Pulmonary artery endothelial cell (primary cell): ENCODE data around the gene HUWE1. TPM values are rescaled to one million over a fixed set of nuclear protein-coding genes. Genes with fewer than 3 reads are reported as not detected.
"Not testable (repeated sequence)": the region's sequence is repeated elsewhere in the genome, so short reads cannot be mapped to it uniquely, and the experiment has no call there.

Experiments used
- DNase-seq: peaks from one replicate; pipeline ENCODE4 v3.0.0-alpha.2; 2011; ENCODE audit warnings: low read depth, low spot score
- total RNA-seq: library from RNA; depleted of rRNA; stranded (reverse); fragments of >200 nt; gene quantifications from 2 replicates; pipeline ENCODE4 v1.2.3, GENCODE V29; 2014

HUWE1 gene
- total RNA-seq, 1 donor from 2014 or later = 94.8 TPM

- no peak for DNase-seq
Observed at GRCh38 chrX:53511322-53511721, 175.2 kb downstream of the HUWE1 start.

- not testable (repeated sequence) for DNase-seq
Observed at GRCh38 chrX:53504035-53504434, 182.5 kb downstream of the HUWE1 start.

GRCh38 chrX:53494436-53494835, 192.1 kb downstream of the HUWE1 start:
- no peak for DNase-seq

- DNase-seq = no peak
Observed at GRCh38 chrX:53486285-53486684, 200.2 kb downstream of the HUWE1 start.

GRCh38 chrX:53483838-53484405, 202.6 kb downstream of the HUWE1 start:
- no peak for DNase-seq

- no peak for DNase-seq
Observed at GRCh38 chrX:53483416-53483815, 203.1 kb downstream of the HUWE1 start.
